ENCODE results near the gene RNASEH2C.

DNA sequence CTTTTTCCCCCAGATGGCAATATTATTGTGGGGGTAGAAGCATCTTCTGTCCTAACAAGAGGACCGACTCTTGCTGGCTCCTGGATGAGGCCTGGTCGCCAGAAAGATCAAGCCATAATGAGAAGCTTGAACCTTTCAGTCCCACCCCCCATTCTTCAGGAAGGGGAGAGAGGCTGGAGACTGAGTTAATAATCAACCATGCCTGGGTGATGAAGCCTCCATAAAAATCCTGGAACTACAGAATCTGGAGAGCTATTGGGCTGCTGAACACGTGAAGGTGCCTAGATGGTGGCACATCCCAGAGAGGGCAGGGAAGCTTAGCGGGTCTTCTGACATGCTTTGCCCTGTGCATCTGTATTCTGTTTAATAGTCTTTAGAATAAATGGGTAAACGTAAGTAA is 43.8 kb upstream of the RNASEH2C start:
- no peak for TF ChIP-seq POLR2A (IDR thresholded peaks at IDR 0.05)
- TF ChIP-seq, protein P1, sequence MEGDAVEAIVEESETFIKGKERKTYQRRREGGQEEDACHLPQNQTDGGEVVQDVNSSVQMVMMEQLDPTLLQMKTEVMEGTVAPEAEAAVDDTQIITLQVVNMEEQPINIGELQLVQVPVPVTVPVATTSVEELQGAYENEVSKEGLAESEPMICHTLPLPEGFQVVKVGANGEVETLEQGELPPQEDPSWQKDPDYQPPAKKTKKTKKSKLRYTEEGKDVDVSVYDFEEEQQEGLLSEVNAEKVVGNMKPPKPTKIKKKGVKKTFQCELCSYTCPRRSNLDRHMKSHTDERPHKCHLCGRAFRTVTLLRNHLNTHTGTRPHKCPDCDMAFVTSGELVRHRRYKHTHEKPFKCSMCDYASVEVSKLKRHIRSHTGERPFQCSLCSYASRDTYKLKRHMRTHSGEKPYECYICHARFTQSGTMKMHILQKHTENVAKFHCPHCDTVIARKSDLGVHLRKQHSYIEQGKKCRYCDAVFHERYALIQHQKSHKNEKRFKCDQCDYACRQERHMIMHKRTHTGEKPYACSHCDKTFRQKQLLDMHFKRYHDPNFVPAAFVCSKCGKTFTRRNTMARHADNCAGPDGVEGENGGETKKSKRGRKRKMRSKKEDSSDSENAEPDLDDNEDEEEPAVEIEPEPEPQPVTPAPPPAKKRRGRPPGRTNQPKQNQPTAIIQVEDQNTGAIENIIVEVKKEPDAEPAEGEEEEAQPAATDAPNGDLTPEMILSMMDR (IDR thresholded peaks at IDR 0.05), result no peak
